K562 (cell line): ENCODE measurements around the gene C16orf86. TPM values are rescaled to one million over a fixed set of nuclear protein-coding genes. Genes with fewer than 3 reads are reported as not detected.

Source experiments
- ATAC-seq: fragments of 200-7000 bp; cut with Tn5 transposase; 3 replicates; pipeline ENCODE4 v1.9.1; 2020; ENCODE audit warnings: moderate library complexity
- BruUV-seq: library from RNA; stranded (reverse); fragments of 400-500 nt; replicated peaks from 2 replicates; lab custom pipeline; 2021; lab: Mats Ljungman, UMichigan
- CTCF ChIA-PET: fragments of 300-600 bp; formaldehyde crosslinking; extraction: SDS; loops from one replicate; lab custom pipeline; 2021; ENCODE audit warnings: low intra/inter-chr PET ratio; lab: Yijun Ruan, JAX
- POLR2A ChIA-PET: fragments of 300-600, 350-650 bp; sonication (Branson Sonifier 250); formaldehyde crosslinking; extraction: SDS; loops from one replicate; lab custom pipeline; 2021; ENCODE audit warnings: antibody characterized with exemption, inconsistent platforms; lab: Yijun Ruan, JAX
- DNase-seq, 4 experiments: peaks; one replicate each; pipeline versions ENCODE4 v3.0.0 to v3.0.0-alpha.2; 2011 to 2018; ENCODE audit warnings: low spot score in 3 of 4, mixed read lengths in 3 of 4; ENCODE audit errors: extremely low read depth in 1 of 4
- FAIRE-seq: peaks from 2 replicates; lab custom pipeline; 2011; peaks lifted over from hg19 to GRCh38; lab: Jason Lieb, UNC
- H2AFZ ChIP-seq: 2 replicates; pipeline ENCODE4 v1.6.0; 2011; ENCODE audit warnings: low read depth, low read length, control low read depth, inconsistent platforms
- H3K27ac ChIP-seq: fragments of 200-600 bp; 3 replicates; pipeline ENCODE4 v1.8.0; 2011; ENCODE audit warnings: low read depth, mild to moderate bottlenecking, control low read depth, inconsistent platforms, low read length, moderate library complexity, mixed read lengths; ENCODE audit errors: extremely low read depth
- H3K27me3 ChIP-seq, 2 experiments: fragments of 300-600 bp in 1 of 2; 2 replicates in 1 of 2; 3 replicates in 1 of 2; pipeline versions ENCODE4 v1.6.0 to v1.8.0; 2011; ENCODE audit warnings: inconsistent platforms in 2 of 2, low read length in 2 of 2, mild to moderate bottlenecking in 1 of 2, mixed read lengths in 1 of 2, moderate library complexity in 1 of 2; ENCODE audit not compliant: control insufficient read depth in 2 of 2, insufficient read depth in 2 of 2
- H3K36me3 ChIP-seq: fragments of 300-600 bp; 3 replicates; pipeline ENCODE4 v1.8.0; 2011; ENCODE audit warnings: mild to moderate bottlenecking, low read length, inconsistent platforms; ENCODE audit not compliant: control insufficient read depth, insufficient read depth
- H3K4me1 ChIP-seq, 2 experiments: fragments of 200-600 bp in 1 of 2; replicated peaks in 1 of 2; 2 replicates in 1 of 2; 3 replicates in 1 of 2; pipeline versions ENCODE4 v1.5.1 to v1.8.0; 2011; ENCODE audit warnings: inconsistent platforms in 2 of 2, low read length in 2 of 2, mild to moderate bottlenecking in 1 of 2, mixed read lengths in 1 of 2, moderate library complexity in 1 of 2; ENCODE audit not compliant: control insufficient read depth in 2 of 2, insufficient read depth in 2 of 2
- H3K4me2 ChIP-seq: 2 replicates; pipeline ENCODE4 v1.6.1; 2011; ENCODE audit warnings: low read length, control low read depth, inconsistent platforms, mixed read lengths; ENCODE audit not compliant: insufficient read depth
- H3K4me3 ChIP-seq: fragments of 200-600 bp; sonication (generic), shearing (Covaris generic); 2 replicates; pipeline ENCODE4 v1.5.1; 2016; ENCODE audit warnings: control low read depth, inconsistent platforms
- H3K79me2 ChIP-seq: fragments of 200-600 bp; 3 replicates; pipeline ENCODE4 v1.8.0; 2011; ENCODE audit warnings: low read length, inconsistent platforms; ENCODE audit not compliant: control insufficient read depth, insufficient read depth
- H3K9ac ChIP-seq, 2 experiments: 2 replicates each; pipeline versions ENCODE4 v1.6.0 to v1.6.1; 2011; ENCODE audit warnings: low read depth in 2 of 2, low read length in 2 of 2, control low read depth in 1 of 2, inconsistent platforms in 1 of 2, mild to moderate bottlenecking in 1 of 2, mixed read lengths in 1 of 2; ENCODE audit not compliant: insufficient read depth in 1 of 2
- H3K9me1 ChIP-seq: one replicate; pipeline ENCODE4 v1.6.0; 2011; ENCODE audit warnings: inconsistent platforms, mild to moderate bottlenecking, low read length, moderate library complexity; ENCODE audit not compliant: control insufficient read depth, insufficient read depth
- H3K9me3 ChIP-seq: replicated peaks from 2 replicates; pipeline ENCODE4 v1.5.1; 2011; ENCODE audit warnings: low read depth, low read length, inconsistent platforms; ENCODE audit not compliant: control insufficient read depth, insufficient read depth
- H4K20me1 ChIP-seq: replicated peaks from 2 replicates; pipeline ENCODE4 v1.6.1; 2011; ENCODE audit warnings: low read length, inconsistent platforms, mixed read lengths; ENCODE audit not compliant: control insufficient read depth, insufficient read depth
- ZBTB5 ChIP-seq: fragments of 450-650 bp; IDR thresholded peaks from 2 replicates; pipeline ENCODE4 v1.6.1; 2017; ENCODE audit warnings: antibody characterized with exemption
- ZNF121 ChIP-seq: sonication (generic); formaldehyde crosslinking; conservative IDR thresholded peaks from 2 replicates; pipeline ENCODE4 v1.8.0; 2022; ENCODE audit warnings: missing genetic modification reagents
- WGBS: fragments of 100-300 bp; shearing (Covaris generic); methylation state at CpG from one replicate; pipeline ENCODE4 v1.1.6; 2016; ENCODE audit warnings: low coverage, mixed read lengths; ENCODE audit not compliant: insufficient coverage; ENCODE audit errors: missing lambda C conversion rate; 5-methylcytosine and 5-hydroxymethylcytosine counted together
- in situ Hi-C: fragments of 300-500 bp; cut with MboI; formaldehyde crosslinking; loops from 4 replicates; pipeline ENCODE4 v1.15.0; 2018; ENCODE audit warnings: inconsistent platforms, mixed read lengths
- intact Hi-C: fragments of 100-400 bp; cut with micrococcal nuclease; formaldehyde crosslinking; loops from 2 replicates; pipeline ENCODE4 v1.14.2; 2022
- polyA plus RNA-seq, 8 experiments: library from polyadenylated mRNA; depleted of rRNA in 4 of 8; stranded (reverse) in 5 of 8; unstranded in 3 of 8; fragments of >200 nt; fragmentation: Nextera tagmentation in 2 of 8; fragmentation: Illumina TruSeq in 1 of 8; extraction: Ambion mirVana in 2 of 8; extraction: Trizol in 1 of 8; gene quantifications; 2 replicates each; pipeline versions ENCODE4 v1.2.1 to v1.2.3, GENCODE V29; 2011 to 2014; ENCODE audit warnings: inconsistent platforms in 1 of 8, missing spikeins in 1 of 8
- total RNA-seq, 7 experiments: library from RNA; depleted of rRNA in 6 of 7; stranded (reverse); fragments of >200 nt in 6 of 7; fragmentation: Illumina TruSeq in 2 of 7; extraction: Trizol in 2 of 7; gene quantifications; 2 replicates each; pipeline versions ENCODE4 v1.2.1 to v1.2.3, GENCODE V29; 2011 to 2021; ENCODE audit warnings: low replicate concordance in 1 of 7

The C16orf86 gene
- total and polyA plus RNA-seq, 9 of the 15 experiments (the other 6 are each of a cell fraction or from before 2014, with no cell fraction given): 0.13 to 1.2 (median 0.27) TPM; not detected in 3

DNA sequence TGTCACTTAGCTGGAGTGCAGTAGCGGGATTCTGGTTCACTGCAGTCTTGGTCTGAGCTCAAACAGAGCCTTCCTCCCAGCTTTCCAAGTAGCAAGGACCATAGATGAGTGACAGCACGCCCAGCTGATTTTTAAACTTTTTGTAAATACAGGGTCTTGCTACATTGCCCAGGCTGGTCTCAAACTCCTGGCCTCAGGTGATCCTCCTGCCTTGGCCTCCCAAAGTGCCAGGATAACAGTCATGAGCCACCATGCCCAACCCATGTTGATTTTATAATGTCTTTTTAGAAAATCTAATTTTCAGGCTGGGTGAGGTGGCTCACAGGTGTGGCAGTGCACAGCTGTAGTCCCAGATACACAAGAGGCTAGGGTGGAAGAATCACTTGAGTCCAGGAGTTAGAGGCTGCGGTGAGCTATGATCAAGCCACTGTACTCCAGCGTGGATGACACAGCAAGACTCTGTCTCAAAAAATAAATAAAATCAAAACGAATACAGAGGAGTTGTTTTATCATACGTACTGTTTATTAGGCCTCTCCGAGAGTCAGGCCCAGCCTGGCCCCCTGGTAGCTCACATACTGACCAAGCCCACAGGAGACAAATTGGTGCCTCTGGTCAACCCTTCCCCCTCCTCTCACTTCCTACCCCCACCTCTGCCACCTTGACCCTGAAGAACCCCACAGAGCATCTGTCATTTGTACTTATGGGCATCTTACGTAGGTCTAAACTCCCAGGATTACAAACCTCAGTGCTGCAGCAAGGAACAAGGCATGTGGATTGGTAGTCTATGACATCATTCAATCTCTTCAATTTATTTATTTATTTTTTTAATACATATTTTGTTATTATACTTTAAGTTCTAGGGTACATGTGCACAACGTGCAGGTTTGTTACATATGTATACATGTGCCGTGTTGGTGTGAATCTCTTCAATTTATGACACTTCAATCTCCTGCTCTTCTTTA lies 13.6 kb downstream of the C16orf86 start:
- H3K36me3 ChIP-seq: peaks cover 25% of the 10 kb centered on the region; the same call in 2 of the 3 replicates
- WGBS: 77% methylated on average over 10 of the region's 10 CpGs
- H3K4me2 ChIP-seq: no peak overlapping the region
- H2AFZ ChIP-seq: no peak overlapping the region
- in situ Hi-C loops (loop anchor here (10.0 kb wide), 1 partner anchor 365 kb away; no protein-coding TSS in a partner anchor), intact Hi-C loops (no loop called here)
- FAIRE-seq (no peak), DNase-seq (no peak), ATAC-seq (no peak)
- no peaks in the 10 kb centered on the region for H3K27me3 ChIP-seq
- no peak overlapping the region for H3K9ac ChIP-seq
- no peaks in the 10 kb centered on the region; a peak in 2 of 5 replicates for H3K4me1 ChIP-seq
- BruUV-seq: no TSS peak
- TF ChIP-seq ZBTB5: no peak
- peak; percentile 77 for TF ChIP-seq ZNF121 (CRISPR knock-in tag)
- no peak overlapping the region for H3K27ac ChIP-seq
- no peak overlapping the region for H3K4me3 ChIP-seq
- no peaks in the 10 kb centered on the region for H3K9me3 ChIP-seq
- peaks cover 2% of the 10 kb centered on the region for H3K9me1 ChIP-seq
- ChIA-PET CTCF (no interaction called here), POLR2A (interaction anchor here (0.9 kb wide), 1 partner anchor 13 kb away, joined by 3 read pairs; no protein-coding TSS in a partner anchor)
- peaks cover 6% of the 10 kb centered on the region; the same call in 1 of the 2 replicates for H4K20me1 ChIP-seq
- H3K79me2 ChIP-seq: no peaks in the 10 kb centered on the region
